ENCODE results near the gene PPP3CA.
"Not testable (repeated sequence)": the region's sequence is repeated elsewhere in the genome, so short reads cannot be mapped to it uniquely, and the experiment has no call there.

PPP3CA gene

GRCh38 chr4:101182688-101183087 lies 164.6 kb downstream of the PPP3CA start:
- not testable (repeated sequence) for DNase-seq (ENCODE audit: low read depth in 2 of 3, low spot score in 2 of 3)

GRCh38 chr4:101178731-101179130 lies 168.6 kb downstream of the PPP3CA start:
- no peak for DNase-seq (ENCODE audit: low read depth in 2 of 3, low spot score in 2 of 3)

- DNase-seq (ENCODE audit: low read depth in 2 of 3, low spot score in 2 of 3): no peak
These were observed 170.2 kb downstream of the PPP3CA start for GRCh38 chr4:101177154-101177553.

- DNase-seq (ENCODE audit: low read depth in 2 of 3, low spot score in 2 of 3): no peak
These were observed 171.2 kb downstream of the PPP3CA start for GRCh38 chr4:101175896-101176676.

- DNase-seq (ENCODE audit: low read depth in 2 of 3, low spot score in 2 of 3): no peak
These were observed 172.5 kb downstream of the PPP3CA start for GRCh38 chr4:101174679-101175345.

- no peak for DNase-seq (ENCODE audit: low read depth in 2 of 3, low spot score in 2 of 3)
These were observed 175.0 kb downstream of the PPP3CA start for GRCh38 chr4:101172369-101172768.

- DNase-seq (ENCODE audit: low read depth in 2 of 3, low spot score in 2 of 3): no peak
These were observed 175.6 kb downstream of the PPP3CA start for GRCh38 chr4:101171747-101172146.

- DNase-seq (ENCODE audit: low read depth in 2 of 3, low spot score in 2 of 3): peak in 1 of 3 experiments; percentile 11
These were observed 178.0 kb downstream of the PPP3CA start for GRCh38 chr4:101169044-101170014.

GRCh38 chr4:101163936-101164335 lies 183.4 kb downstream of the PPP3CA start:
- no peak for DNase-seq (ENCODE audit: low read depth in 2 of 3, low spot score in 2 of 3)

GRCh38 chr4:101162990-101163380 lies 184.3 kb downstream of the PPP3CA start:
- DNase-seq (ENCODE audit: low read depth in 2 of 3, low spot score in 2 of 3): no peak

- DNase-seq (ENCODE audit: low read depth in 2 of 3, low spot score in 2 of 3): no peak
These were observed 186.3 kb downstream of the PPP3CA start for GRCh38 chr4:101160792-101161592.

GRCh38 chr4:101158507-101158906 lies 188.8 kb downstream of the PPP3CA start:
- no peak for DNase-seq (ENCODE audit: low read depth in 2 of 3, low spot score in 2 of 3)

GRCh38 chr4:101158134-101158482 lies 189.2 kb downstream of the PPP3CA start:
- no peak for DNase-seq (ENCODE audit: low read depth in 2 of 3, low spot score in 2 of 3)

- no peak for DNase-seq (ENCODE audit: low read depth in 2 of 3, low spot score in 2 of 3)
These were observed 189.8 kb downstream of the PPP3CA start for GRCh38 chr4:101157415-101158133.

GRCh38 chr4:101156619-101157310 lies 190.6 kb downstream of the PPP3CA start:
- no peak for DNase-seq (ENCODE audit: low read depth in 2 of 3, low spot score in 2 of 3)

- DNase-seq (ENCODE audit: low read depth in 2 of 3, low spot score in 2 of 3): no peak
These were observed 191.4 kb downstream of the PPP3CA start for GRCh38 chr4:101155945-101156344.

GRCh38 chr4:101155368-101155767 lies 192.0 kb downstream of the PPP3CA start:
- DNase-seq (ENCODE audit: low read depth in 2 of 3, low spot score in 2 of 3): no peak

- no peak for DNase-seq (ENCODE audit: low read depth in 2 of 3, low spot score in 2 of 3)
These were observed 193.7 kb downstream of the PPP3CA start for GRCh38 chr4:101153653-101154052.

GRCh38 chr4:101152521-101152920 lies 194.8 kb downstream of the PPP3CA start:
- no peak for DNase-seq (ENCODE audit: low read depth in 2 of 3, low spot score in 2 of 3)

Data from activated CD8-positive, alpha-beta memory T cell treated with anti-CD3 and anti-CD28 coated beads for 48 hours (primary cell).